H1 (cell line): ENCODE results near the gene TSC22D4. TPM values are rescaled to one million over a fixed set of nuclear protein-coding genes. Genes with fewer than 3 reads are reported as not detected.

Experiments
- BACH1 ChIP-seq: IDR thresholded peaks from 2 replicates; pipeline ENCODE4 v1.6.1; 2012; ENCODE audit warnings: low read length, improper control_type of control experiment
- GABPA ChIP-seq: IDR thresholded peaks from 2 replicates; pipeline ENCODE4 v1.6.1; 2011; ENCODE audit warnings: mild to moderate bottlenecking, low read length, moderate library complexity, borderline replicate concordance; ENCODE audit not compliant: insufficient read depth
- HDAC6 ChIP-seq: IDR thresholded peaks from one replicate; pipeline ENCODE4 v1.7.1; 2012; ENCODE audit warnings: low read depth, mild to moderate bottlenecking, inconsistent platforms, low read length, moderate library complexity
- KDM4A ChIP-seq: IDR thresholded peaks from one replicate; pipeline ENCODE4 v1.7.1; 2012; ENCODE audit warnings: low read depth, mild to moderate bottlenecking, moderate library complexity, low read length, inconsistent platforms; ENCODE audit not compliant: severe bottlenecking
- RBBP5 ChIP-seq: IDR thresholded peaks from 2 replicates; pipeline ENCODE4 v1.7.1; 2012; ENCODE audit warnings: low read depth, mild to moderate bottlenecking, inconsistent platforms, low read length, moderate library complexity, borderline replicate concordance
- RNF2 ChIP-seq: fragments of 200-900, 300-1000 bp; sonication (generic); IDR thresholded peaks from 2 replicates; pipeline ENCODE4 v1.7.1; 2016; ENCODE audit warnings: borderline replicate concordance, low read depth, mild to moderate bottlenecking, antibody characterized with exemption, low read length; ENCODE audit not compliant: poor library complexity, severe bottlenecking; ENCODE audit errors: missing control alignments
- RXRA ChIP-seq: IDR thresholded peaks from 2 replicates; pipeline ENCODE4 v1.6.1; 2011; ENCODE audit warnings: low read depth, mild to moderate bottlenecking, low read length, moderate library complexity; ENCODE audit not compliant: insufficient read depth
- SIX5 ChIP-seq: IDR thresholded peaks from 2 replicates; pipeline ENCODE4 v1.6.1; 2011; ENCODE audit warnings: mild to moderate bottlenecking, low read depth, low read length
- TCF12 ChIP-seq: IDR thresholded peaks from 2 replicates; pipeline ENCODE4 v1.6.1; 2011; ENCODE audit warnings: low read depth, mild to moderate bottlenecking, low read length
- USF2 ChIP-seq: IDR thresholded peaks from 2 replicates; pipeline ENCODE4 v1.6.1; 2011; ENCODE audit warnings: low read length, improper control_type of control experiment
- polyA plus RNA-seq, 7 experiments: library from polyadenylated mRNA; depleted of rRNA in 3 of 7; stranded (reverse) in 5 of 7; unstranded in 2 of 7; fragments of >200 nt in 5 of 7; fragments of 200-250 nt in 2 of 7; gene quantifications; 1 replicate in 5 of 7; 2 replicates in 1 of 7; 4 replicates in 1 of 7; pipeline versions ENCODE4 v1.2.1 to v1.2.3, GENCODE V29; 2011 to 2013; ENCODE audit warnings: missing spikeins in 2 of 7, mixed read lengths in 2 of 7
- total RNA-seq: library from RNA; stranded (reverse); fragmentation: NEBNext Ultra II Directional; extraction: Animal tissue kit (Norgen Biotek cat#: 25700); gene quantifications from 2 replicates; pipeline ENCODE4 v1.2.1, GENCODE V29; 2021
- TF ChIP-seq, protein P1 (sequence below): IDR thresholded peaks from 2 replicates; pipeline ENCODE4 v1.6.1; 2012; ENCODE audit warnings: inconsistent platforms
- TF ChIP-seq, protein P2 (sequence below): IDR thresholded peaks from 2 replicates; pipeline ENCODE4 v1.6.1; 2012; ENCODE audit warnings: inconsistent platforms

The TSC22D4 gene
- total and polyA plus RNA-seq, 2 of the 8 experiments (the other 6 are each of a cell fraction or from before 2014, with no cell fraction given): 13.2 to 20.3 TPM

DNA sequence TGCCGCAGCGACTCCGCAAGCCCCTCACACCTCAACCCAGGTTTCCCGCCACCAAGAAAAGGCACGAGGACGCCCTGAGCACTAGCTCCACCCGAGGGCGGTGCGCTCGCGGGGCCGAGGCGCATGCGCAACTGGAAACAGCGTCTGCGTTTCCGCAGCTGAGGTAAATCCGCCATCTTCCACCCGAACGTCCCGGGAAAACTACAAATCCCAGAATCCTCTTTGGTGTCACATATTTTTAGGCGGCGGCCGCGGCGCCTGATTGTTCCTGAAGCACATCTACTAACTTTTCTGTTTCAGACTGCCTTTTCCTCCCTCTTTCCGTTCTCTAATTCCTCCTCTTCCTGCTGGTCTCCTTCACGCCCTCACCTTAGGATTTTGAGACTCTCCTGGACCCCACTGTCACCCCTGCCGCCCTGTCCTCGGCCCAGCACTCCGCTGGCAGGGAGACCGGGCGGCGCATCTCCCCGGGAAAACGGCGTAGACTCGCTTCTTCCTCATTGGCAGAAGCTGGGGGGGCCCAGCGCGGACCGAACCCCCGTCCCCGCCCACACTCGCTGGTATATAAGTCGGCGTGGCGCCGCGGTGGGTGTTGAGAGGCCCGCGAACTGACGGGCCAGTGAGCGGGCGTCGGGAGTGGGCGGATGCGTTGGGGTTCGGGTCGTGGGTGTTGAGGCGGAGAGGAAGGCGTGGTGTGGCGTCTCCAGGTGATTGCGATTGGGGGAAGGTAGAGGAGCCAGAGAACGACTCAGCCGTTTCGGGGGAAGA, 50.6 kb downstream of the TSC22D4 start, which contains the start of gene ZCWPW1 (continued):
- no peak; the same call in 1 of the 2 replicates for TF ChIP-seq USF2
- peak; percentile 69 for TF ChIP-seq KDM4A
- TF ChIP-seq TCF12: no peak
- TF ChIP-seq, protein P1, sequence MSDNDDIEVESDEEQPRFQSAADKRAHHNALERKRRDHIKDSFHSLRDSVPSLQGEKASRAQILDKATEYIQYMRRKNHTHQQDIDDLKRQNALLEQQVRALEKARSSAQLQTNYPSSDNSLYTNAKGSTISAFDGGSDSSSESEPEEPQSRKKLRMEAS: peak; percentile 100
- TF ChIP-seq RNF2: no peak
- TF ChIP-seq RXRA: no peak
- peak; percentile 81 for TF ChIP-seq SIX5
- TF ChIP-seq RBBP5: no peak
- no peak for TF ChIP-seq HDAC6
- TF ChIP-seq, protein P2, sequence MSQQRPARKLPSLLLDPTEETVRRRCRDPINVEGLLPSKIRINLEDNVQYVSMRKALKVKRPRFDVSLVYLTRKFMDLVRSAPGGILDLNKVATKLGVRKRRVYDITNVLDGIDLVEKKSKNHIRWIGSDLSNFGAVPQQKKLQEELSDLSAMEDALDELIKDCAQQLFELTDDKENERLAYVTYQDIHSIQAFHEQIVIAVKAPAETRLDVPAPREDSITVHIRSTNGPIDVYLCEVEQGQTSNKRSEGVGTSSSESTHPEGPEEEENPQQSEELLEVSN: peak; percentile 100
- peak; percentile 75 for TF ChIP-seq BACH1
- no peak for TF ChIP-seq GABPA
- TF ChIP-seq, all 59 proteins: peak for 28
